Measurements from ENCODE around the gene ASXL1.

GRCh38 chr20:32427996-32428395 is 69.9 kb downstream of the ASXL1 start:
- TF ChIP-seq ZNF740 (CRISPR knock-in tag; IDR thresholded peaks at IDR 0.05): no peak
- no peak for TF ChIP-seq ZNF740 (tag; IDR thresholded peaks at IDR 0.05)
- no peak for TF ChIP-seq BHLHE40 (IDR thresholded peaks at IDR 0.05; ENCODE audit: low read length)
